ENCODE data around the gene KPNA1.

Gene KPNA1

GRCh38 chr3:122462406-122462805 lies 52.3 kb downstream of the KPNA1 start:
- no peaks in the 10 kb centered on the region for H4K20me1 ChIP-seq (ENCODE audit: insufficient read depth, low read length)
- no peak overlapping the region for H3K4me3 ChIP-seq (ENCODE audit: low read length)
- H3K27ac ChIP-seq (ENCODE audit: low read length), result no peak overlapping the region
- H3K79me2 ChIP-seq (ENCODE audit: low read length), result peaks cover 7% of the 10 kb centered on the region
- no peak overlapping the region for H3K9ac ChIP-seq (ENCODE audit: low read length)
- no peak overlapping the region for H2AFZ ChIP-seq (ENCODE audit: low read depth, low read length)
- TF ChIP-seq EZH2phosphoT487 (IDR thresholded peaks at IDR 0.05; ENCODE audit: low read depth), result no peak
- TF ChIP-seq CTCF (IDR thresholded peaks at IDR 0.05; ENCODE audit: low read depth, low read length), result no peak
- no peak overlapping the region for H3K4me2 ChIP-seq (ENCODE audit: low read length)
- no peaks in the 10 kb centered on the region for H3K9me3 ChIP-seq (ENCODE audit: insufficient read depth, low read length)
- H3K4me1 ChIP-seq (ENCODE audit: low read length), result peaks cover 16% of the 10 kb centered on the region
- no peaks in the 10 kb centered on the region for H3K27me3 ChIP-seq (ENCODE audit: low read depth, low read length)
- H3K36me3 ChIP-seq (replicated peaks; ENCODE audit: low read depth, low read length), result peaks cover 27% of the 10 kb centered on the region

- Histone ChIP-seq H3K27me3 (ENCODE audit: low read depth, low read length) (no peaks in the 10 kb centered on the region), H3K36me3 (replicated peaks; ENCODE audit: low read depth, low read length) (peaks cover 32% of the 10 kb centered on the region), H3K79me2 (ENCODE audit: low read length) (peaks cover 3% of the 10 kb centered on the region; the same call in 1 of the 2 replicates), H3K27ac (ENCODE audit: low read length) (no peak overlapping the region), H3K4me3 (ENCODE audit: low read length) (no peak overlapping the region), H3K9ac (ENCODE audit: low read length) (no peak overlapping the region), H4K20me1 (ENCODE audit: insufficient read depth, low read length) (no peaks in the 10 kb centered on the region), H3K4me1 (ENCODE audit: low read length) (peaks cover 14% of the 10 kb centered on the region), H3K4me2 (ENCODE audit: low read length) (no peak overlapping the region), H2AFZ (ENCODE audit: low read depth, low read length) (no peak overlapping the region), H3K9me3 (ENCODE audit: insufficient read depth, low read length) (no peaks in the 10 kb centered on the region)
- no peak for TF ChIP-seq CTCF (IDR thresholded peaks at IDR 0.05; ENCODE audit: low read depth, low read length)
- no peak for TF ChIP-seq EZH2phosphoT487 (IDR thresholded peaks at IDR 0.05; ENCODE audit: low read depth)
Observed at GRCh38 chr3:122461806-122462205, 52.9 kb downstream of the KPNA1 start.

GRCh38 chr3:122458992-122459391 lies 55.7 kb downstream of the KPNA1 start:
- peaks cover 43% of the 10 kb centered on the region for H3K36me3 ChIP-seq (replicated peaks; ENCODE audit: low read depth, low read length)
- H3K4me3 ChIP-seq (ENCODE audit: low read length), result no peak overlapping the region
- H3K4me1 ChIP-seq (ENCODE audit: low read length), result peaks cover 9% of the 10 kb centered on the region
- no peaks in the 10 kb centered on the region for H4K20me1 ChIP-seq (ENCODE audit: insufficient read depth, low read length)
- TF ChIP-seq EZH2phosphoT487 (IDR thresholded peaks at IDR 0.05; ENCODE audit: low read depth) (no peak), CTCF (IDR thresholded peaks at IDR 0.05; ENCODE audit: low read depth, low read length) (peak; percentile 76)
- no peaks in the 10 kb centered on the region for H3K79me2 ChIP-seq (ENCODE audit: low read length)
- H3K9ac ChIP-seq (ENCODE audit: low read length), result no peak overlapping the region
- no peak overlapping the region for H3K27ac ChIP-seq (ENCODE audit: low read length)
- no peak overlapping the region for H3K4me2 ChIP-seq (ENCODE audit: low read length)
- H3K9me3 ChIP-seq (ENCODE audit: insufficient read depth, low read length), result no peaks in the 10 kb centered on the region
- no peak overlapping the region for H2AFZ ChIP-seq (ENCODE audit: low read depth, low read length)
- H3K27me3 ChIP-seq (ENCODE audit: low read depth, low read length), result no peaks in the 10 kb centered on the region

- H3K36me3 ChIP-seq (replicated peaks; ENCODE audit: low read depth, low read length), result peaks cover 46% of the 10 kb centered on the region
- H2AFZ ChIP-seq (ENCODE audit: low read depth, low read length), result no peak overlapping the region
- no peak overlapping the region for H3K4me3 ChIP-seq (ENCODE audit: low read length)
- H4K20me1 ChIP-seq (ENCODE audit: insufficient read depth, low read length), result no peaks in the 10 kb centered on the region
- H3K27ac ChIP-seq (ENCODE audit: low read length), result no peak overlapping the region
- no peak for TF ChIP-seq CTCF (IDR thresholded peaks at IDR 0.05; ENCODE audit: low read depth, low read length)
- no peak for TF ChIP-seq EZH2phosphoT487 (IDR thresholded peaks at IDR 0.05; ENCODE audit: low read depth)
- H3K4me1 ChIP-seq (ENCODE audit: low read length), result peaks cover 9% of the 10 kb centered on the region
- no peak overlapping the region for H3K4me2 ChIP-seq (ENCODE audit: low read length)
- no peaks in the 10 kb centered on the region for H3K27me3 ChIP-seq (ENCODE audit: low read depth, low read length)
- no peak overlapping the region for H3K9ac ChIP-seq (ENCODE audit: low read length)
- no peaks in the 10 kb centered on the region for H3K9me3 ChIP-seq (ENCODE audit: insufficient read depth, low read length)
- no peaks in the 10 kb centered on the region for H3K79me2 ChIP-seq (ENCODE audit: low read length)
Observed at GRCh38 chr3:122457706-122458105, 57.0 kb downstream of the KPNA1 start.
